Right lobe of liver (tissue), 6 donors: ENCODE measurements around the gene RBP4. TPM values are rescaled to one million over a fixed set of nuclear protein-coding genes. Genes with fewer than 3 reads are reported as not detected.

ENCODE experiments used
- ATAC-seq, 4 donors: fragments of 200-7000 bp; cut with Tn5 transposase; one replicate each; pipeline ENCODE4 v1.9.1; 2020; ENCODE audit warnings: mild to moderate bottlenecking in 4 of 4, moderate library complexity in 4 of 4
- DNase-seq, 3 donors: peaks; one replicate each; pipeline ENCODE4 v3.0.0-alpha.2; 2020
- H3K27ac ChIP-seq, 3 donors: fragments of 200-600 bp; one replicate each; pipeline ENCODE4 v1.8.0; 2022
- H3K27me3 ChIP-seq, 2 donors: fragments of 200-600 bp; one replicate each; pipeline ENCODE4 v1.8.0; 2022
- H3K36me3 ChIP-seq, 4 donors: fragments of 200-600 bp; sonication (generic) in 1 of 4; one replicate each; pipeline versions ENCODE4 v1.5.1 to v1.8.0; 2017 to 2022; ENCODE audit warnings: control low read depth in 1 of 4
- H3K4me1 ChIP-seq, 4 donors: fragments of 200-600 bp; sonication (generic) in 1 of 4; one replicate each; pipeline versions ENCODE4 v1.5.1 to v1.8.0; 2017 to 2022; ENCODE audit warnings: control low read depth in 1 of 4
- H3K4me3 ChIP-seq, 3 donors: fragments of 200-600 bp; one replicate each; pipeline ENCODE4 v1.8.0; 2022
- H3K9me3 ChIP-seq, 4 donors: fragments of 200-600 bp; sonication (generic) in 1 of 4; one replicate each; pipeline versions ENCODE4 v1.5.1 to v1.8.0; 2017 to 2022; ENCODE audit warnings: control low read depth in 1 of 4
- CTCF ChIP-seq, 4 donors: fragments of 200-600 bp in 3 of 4; fragments of 450-650 bp in 1 of 4; IDR thresholded peaks; one replicate each; pipeline versions ENCODE4 v1.5.1 to v1.8.0; 2016 to 2022; ENCODE audit warnings: antibody characterized with exemption in 4 of 4, mild to moderate bottlenecking in 2 of 4
- POLR2A ChIP-seq: fragments of 450-650 bp; IDR thresholded peaks from one replicate; pipeline ENCODE4 v1.6.1; 2017; ENCODE audit warnings: antibody characterized with exemption, mild to moderate bottlenecking
- WGBS: methylation state at CpG from one replicate; pipeline ENCODE4 v1.1.6; 2018; ENCODE audit warnings: low coverage, low lambda C conversion rate; ENCODE audit not compliant: insufficient coverage; ENCODE audit errors: missing lambda C conversion rate; 5-methylcytosine and 5-hydroxymethylcytosine counted together
- intact Hi-C, 2 donors: fragments of 100-400 bp; cut with DNase I; formaldehyde crosslinking; loops; one replicate each; pipeline versions ENCODE4 v1.11.2 to v1.14.1; 2022
- long read RNA-seq: library from polyadenylated mRNA; unstranded; transcript quantifications from one replicate; pipeline ENCODE4 v2.0.0, GENCODE V29; 2019
- total RNA-seq, 6 experiments: library from RNA; depleted of rRNA in 2 of 6; stranded (reverse); fragments of >200 nt in 2 of 6; fragmentation: NEBNext Ultra II Directional in 3 of 6; extraction: Animal tissue kit (Norgen Biotek cat#: 25700) in 3 of 6; gene quantifications; one replicate each; pipeline versions ENCODE4 v1.1.0 to v1.2.4, GENCODE V29; 2016 to 2023
- donor health status: DM: no; HTN: yes; CAD: no.
- donor health status: DM: no; HTN: no; CAD: no.
- donor health status: DM: no; HTN: no; CAD: no.
- donor health status: DM: no; HTN: yes; CAD: no.
- donor health status: DM: no; HTN: yes; CAD: no.

The RBP4 gene
- 1,000 to 10,000 TPM; 4,975 to 8,539 (median 5,621) TPM for total RNA-seq
- long read RNA-seq, transcript RBP4-202 (6 exons, 1,314 nt): minor isoform, 17 of 19,432 reads
- long read RNA-seq, transcript RBP4-201 (6 exons, 1,068 nt): major isoform, 18,576 of 19,432 reads
- long read RNA-seq, partial matches to known transcripts: 433 of 19,432 reads
- long read RNA-seq, other reads (novel, unspliced or antisense): 406 of 19,432 reads

GRCh38 chr10:93601146-93601773 is at the start of gene RBP4:
Gene RBP4 (minus strand): TSS chr10:93601235. CDS start chr10:93601028, 207 bp downstream.
- DNase-seq (peak; percentile 93 to 97 (median 96)), ATAC-seq (peak; percentile 76 to 94 (median 81))
- Histone ChIP-seq H3K4me1 (peaks cover 0 to 12% (median 4%) of the 10 kb centered on the region in 4 donors), H3K27me3 (no peaks in the 10 kb centered on the region), H3K9me3 (no peaks in the 10 kb centered on the region), H3K36me3 (peaks cover 0 to 44% (median 22%) of the 10 kb centered on the region in 4 donors), H3K4me3 (peak within 1 kb of the TSS; percentile 56 to 94 (median 78)), H3K27ac (peak within 1 kb of the TSS; percentile 82 to 91 (median 86))
- 10% methylated on average over 2 of the region's 63 CpGs for WGBS
- TF ChIP-seq CTCF (IDR thresholded peaks at IDR 0.05) (no peak), POLR2A (peak; percentile 85)
- intact Hi-C loops: no loop called here

- no peaks in the 10 kb centered on the region for H3K27me3 ChIP-seq
- no peaks in the 10 kb centered on the region for H3K36me3 ChIP-seq
- TF ChIP-seq POLR2A (no peak), CTCF (IDR thresholded peaks at IDR 0.05) (no peak)
- H3K4me1 ChIP-seq: no peaks in the 10 kb centered on the region
- no peaks in the 10 kb centered on the region for H3K9me3 ChIP-seq
- H3K4me3 ChIP-seq: no peak overlapping the region
- ATAC-seq (no peak), DNase-seq (no peak)
- intact Hi-C loops: no loop called here
- 89% methylated on average over 7 of the region's 7 CpGs for WGBS
- H3K27ac ChIP-seq: no peak overlapping the region
Measured at GRCh38 chr10:93639791-93640190, 38.8 kb upstream of the RBP4 start.

DNA sequence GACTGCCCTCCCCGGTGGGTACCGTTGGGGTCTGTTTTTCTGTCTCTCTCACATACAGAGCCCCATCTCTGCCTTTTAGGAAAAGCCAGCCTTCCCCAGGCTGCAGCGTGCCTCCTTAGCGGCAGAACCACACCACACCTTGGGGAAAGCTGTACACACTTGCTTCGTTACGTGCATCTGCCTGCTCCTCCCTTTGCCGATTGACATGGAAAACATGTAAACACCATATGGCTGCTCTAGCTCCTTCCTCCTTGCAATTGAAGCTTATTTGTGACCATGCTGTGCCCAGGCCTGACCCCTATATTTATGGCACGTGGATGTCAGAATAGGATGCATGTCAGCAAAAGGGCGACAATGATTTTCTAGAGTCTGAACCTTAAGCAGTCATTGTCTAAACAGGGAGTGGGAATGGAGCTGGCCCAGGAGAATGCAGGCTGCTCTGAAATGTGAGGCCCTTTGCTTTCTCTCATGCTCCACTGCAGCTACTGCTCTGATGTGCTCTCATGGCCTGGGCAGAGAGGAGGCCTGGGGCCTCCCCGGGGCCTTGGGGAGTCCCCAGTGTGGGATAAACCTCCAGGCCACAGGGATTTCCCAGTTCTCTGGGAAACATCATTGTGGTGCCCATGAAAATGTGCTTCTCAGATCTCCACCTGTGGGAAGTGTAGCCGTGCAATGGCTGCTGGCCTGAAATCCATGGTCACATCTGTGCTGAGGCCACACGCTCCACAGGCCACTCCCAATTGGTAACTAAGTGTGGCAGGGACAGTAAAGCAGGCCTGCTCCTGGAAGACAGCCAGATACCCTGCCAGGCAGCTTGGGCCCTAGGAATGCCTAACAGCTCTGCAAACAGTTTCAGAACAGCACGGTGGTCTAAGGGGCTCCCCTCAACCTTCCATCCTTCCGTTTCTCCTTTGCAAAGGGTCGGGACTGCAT is 29.9 kb upstream of the RBP4 start:
- no peaks in the 10 kb centered on the region for H3K4me1 ChIP-seq
- no peak for DNase-seq

More for the DNA sequence above, 29.9 kb upstream of the RBP4 start:
- intact Hi-C loops: no loop called here
- Histone ChIP-seq H3K27ac (no peak overlapping the region), H3K27me3 (no peaks in the 10 kb centered on the region), H3K9me3 (no peaks in the 10 kb centered on the region), H3K36me3 (no peaks in the 10 kb centered on the region), H3K4me3 (no peak overlapping the region)
- TF ChIP-seq CTCF (IDR thresholded peaks at IDR 0.05): no peak
- TF ChIP-seq POLR2A: no peak
- 89% methylated on average over 9 of the region's 15 CpGs for WGBS
- no peak for ATAC-seq
